H9 (cell line): ENCODE data around the gene LMBRD2. TPM values are rescaled to one million over a fixed set of nuclear protein-coding genes. Genes with fewer than 3 reads are reported as not detected.

ENCODE experiments used
- DNase-seq: peaks from one replicate; pipeline ENCODE4 v3.0.0-alpha.2; 2017
- H2AFZ ChIP-seq: one replicate; pipeline ENCODE4 v1.6.1; 2013; ENCODE audit warnings: mild to moderate bottlenecking, low read length, control low read depth, moderate library complexity
- H2AK5ac ChIP-seq: 2 replicates; pipeline ENCODE4 v1.6.1; 2013; ENCODE audit warnings: low read length, control low read depth, mixed read lengths; ENCODE audit not compliant: insufficient read length
- H2BK120ac ChIP-seq: one replicate; pipeline ENCODE4 v1.6.1; 2013; ENCODE audit warnings: low read depth, mild to moderate bottlenecking, low read length, control low read depth, inconsistent platforms; ENCODE audit not compliant: poor library complexity, severe bottlenecking
- H2BK12ac ChIP-seq: 2 replicates; pipeline ENCODE4 v1.6.1; 2013; ENCODE audit warnings: low read length, control low read depth, mixed read lengths, low read depth; ENCODE audit not compliant: insufficient read length
- H2BK15ac ChIP-seq: 2 replicates; pipeline ENCODE4 v1.6.1; 2013; ENCODE audit warnings: low read depth, low read length, control low read depth
- H2BK20ac ChIP-seq: one replicate; pipeline ENCODE4 v1.6.1; 2013; ENCODE audit warnings: low read depth, mild to moderate bottlenecking, low read length, control low read depth, inconsistent platforms; ENCODE audit not compliant: poor library complexity, severe bottlenecking
- H2BK5ac ChIP-seq: 2 replicates; pipeline ENCODE4 v1.6.1; 2013; ENCODE audit warnings: low read length, control low read depth, mixed read lengths; ENCODE audit not compliant: insufficient read length
- H3K14ac ChIP-seq: 2 replicates; pipeline ENCODE4 v1.6.1; 2013; ENCODE audit warnings: low read length, control low read depth; ENCODE audit not compliant: insufficient read depth
- H3K18ac ChIP-seq: 2 replicates; pipeline ENCODE4 v1.6.1; 2013; ENCODE audit warnings: low read depth, mild to moderate bottlenecking, mixed read lengths, low read length, control low read depth; ENCODE audit not compliant: insufficient read length
- H3K23ac ChIP-seq: 2 replicates; pipeline ENCODE4 v1.6.1; 2013; ENCODE audit warnings: low read length, control low read depth, mixed read lengths, low read depth; ENCODE audit not compliant: insufficient read length
- H3K23me2 ChIP-seq: 2 replicates; pipeline ENCODE4 v1.6.1; 2013; ENCODE audit warnings: low read depth, mild to moderate bottlenecking, mixed read lengths, low read length, control low read depth; ENCODE audit not compliant: insufficient read length, poor library complexity, severe bottlenecking
- H3K27ac ChIP-seq: 2 replicates; pipeline ENCODE4 v1.5.1; 2013; ENCODE audit warnings: low read length, control low read depth, mixed read lengths, low read depth; ENCODE audit not compliant: insufficient read length
- H3K27me3 ChIP-seq: 2 replicates; pipeline ENCODE4 v1.6.1; 2013; ENCODE audit warnings: low read length, control low read depth, inconsistent platforms; ENCODE audit not compliant: insufficient read depth
- H3K4ac ChIP-seq: 2 replicates; pipeline ENCODE4 v1.6.1; 2013; ENCODE audit warnings: low read depth, mild to moderate bottlenecking, control low read depth, inconsistent platforms, low read length, moderate library complexity
- H3K4me1 ChIP-seq: 2 replicates; pipeline ENCODE4 v1.6.1; 2013; ENCODE audit warnings: low read length, control low read depth, inconsistent platforms; ENCODE audit not compliant: insufficient read depth
- H3K4me2 ChIP-seq: 2 replicates; pipeline ENCODE4 v1.6.1; 2013; ENCODE audit warnings: low read length, control low read depth, mixed read lengths; ENCODE audit not compliant: insufficient read length, insufficient read depth
- H3K56ac ChIP-seq: 2 replicates; pipeline ENCODE4 v1.6.1; 2013; ENCODE audit warnings: low read depth, mild to moderate bottlenecking, mixed read lengths, low read length, control low read depth; ENCODE audit not compliant: insufficient read length
- H3K79me1 ChIP-seq: 2 replicates; pipeline ENCODE4 v1.6.1; 2013; ENCODE audit warnings: low read depth, mild to moderate bottlenecking, moderate library complexity, low read length, control low read depth, inconsistent platforms; ENCODE audit not compliant: insufficient read depth, poor library complexity, severe bottlenecking
- H3K79me2 ChIP-seq: 2 replicates; pipeline ENCODE4 v1.6.1; 2013; ENCODE audit warnings: low read length, control low read depth, inconsistent platforms; ENCODE audit not compliant: insufficient read depth
- H3K9ac ChIP-seq: 2 replicates; pipeline ENCODE4 v1.6.1; 2013; ENCODE audit warnings: low read length, control low read depth, mixed read lengths; ENCODE audit not compliant: insufficient read length; ENCODE audit errors: extremely low read depth
- H3K9me3 ChIP-seq: one replicate; pipeline ENCODE4 v1.6.1; 2013; ENCODE audit warnings: low read depth, low read length, inconsistent platforms; ENCODE audit not compliant: control insufficient read depth
- H3T11ph ChIP-seq: one replicate; pipeline ENCODE4 v1.6.1; 2013; ENCODE audit warnings: mild to moderate bottlenecking, low read length, control low read depth, inconsistent platforms
- H4K20me1 ChIP-seq: one replicate; pipeline ENCODE4 v1.6.1; 2013; ENCODE audit not compliant: control insufficient read depth, insufficient read length, insufficient read depth
- H4K5ac ChIP-seq: 2 replicates; pipeline ENCODE4 v1.6.1; 2013; ENCODE audit warnings: low read depth, mild to moderate bottlenecking, mixed read lengths, low read length, control low read depth; ENCODE audit not compliant: insufficient read length
- H4K8ac ChIP-seq: replicated peaks from 2 replicates; pipeline ENCODE4 v1.6.1; 2013; ENCODE audit warnings: low read length, control low read depth, mixed read lengths, low read depth; ENCODE audit not compliant: insufficient read length
- H4K91ac ChIP-seq: 2 replicates; pipeline ENCODE4 v1.6.1; 2013; ENCODE audit warnings: low read depth, mild to moderate bottlenecking, moderate library complexity, mixed read lengths, low read length, control low read depth; ENCODE audit not compliant: insufficient read length
- H3K27ac Mint-ChIP-seq, 3 experiments: 2 replicates in 2 of 3; 3 replicates in 1 of 3; pipeline ENCODE4 v1.8.0; 2020 to 2021; ENCODE audit warnings: mixed read lengths in 3 of 3, mild to moderate bottlenecking in 1 of 3, moderate library complexity in 1 of 3
- H3K27me3 Mint-ChIP-seq: 2 replicates; pipeline ENCODE4 v1.8.0; 2021; ENCODE audit warnings: low read depth, mild to moderate bottlenecking, moderate library complexity, mixed read lengths
- H3K36me3 Mint-ChIP-seq, 3 experiments: 2 replicates in 2 of 3; 3 replicates in 1 of 3; pipeline ENCODE4 v1.8.0; 2020 to 2021; ENCODE audit warnings: low read depth in 3 of 3, mixed read lengths in 3 of 3; ENCODE audit not compliant: insufficient read depth in 1 of 3
- H3K4me1 Mint-ChIP-seq, 2 experiments: 2 replicates each; pipeline ENCODE4 v1.8.0; 2020; ENCODE audit warnings: mixed read lengths in 2 of 2
- H3K4me3 Mint-ChIP-seq, 2 experiments: 2 replicates in 1 of 2; 3 replicates in 1 of 2; pipeline ENCODE4 v1.8.0; 2020 to 2021; ENCODE audit warnings: mild to moderate bottlenecking in 2 of 2, mixed read lengths in 2 of 2, moderate library complexity in 1 of 2
- H3K9me3 Mint-ChIP-seq, 2 experiments: 2 replicates in 1 of 2; 3 replicates in 1 of 2; pipeline ENCODE4 v1.8.0; 2020; ENCODE audit warnings: mild to moderate bottlenecking in 2 of 2, mixed read lengths in 2 of 2, moderate library complexity in 1 of 2
- WGBS: extraction: QIAGEN DNeasy Blood & Tissue Kit; methylation state at CpG from one replicate; pipeline ENCODE4 v1.1.7; 2013; ENCODE audit warnings: missing lambda C conversion rate, low lambda C conversion rate, mixed read lengths; ENCODE audit not compliant: insufficient read length; ENCODE audit errors: extremely low coverage; 5-methylcytosine and 5-hydroxymethylcytosine counted together
- total RNA-seq: library from RNA; stranded (reverse); gene quantifications from 2 replicates; pipeline ENCODE4 v1.2.1, GENCODE V29; 2021
- TF ChIP-seq, protein P1 (sequence below): fragments of 200-600 bp; sonication (generic); conservative IDR thresholded peaks from 3 replicates; pipeline ENCODE4 v1.8.0; 2021; ENCODE audit warnings: antibody characterized with exemption, mild to moderate bottlenecking

LMBRD2 gene
- total RNA-seq, 1 experiment from 2014 or later: 5.3 TPM

DNA sequence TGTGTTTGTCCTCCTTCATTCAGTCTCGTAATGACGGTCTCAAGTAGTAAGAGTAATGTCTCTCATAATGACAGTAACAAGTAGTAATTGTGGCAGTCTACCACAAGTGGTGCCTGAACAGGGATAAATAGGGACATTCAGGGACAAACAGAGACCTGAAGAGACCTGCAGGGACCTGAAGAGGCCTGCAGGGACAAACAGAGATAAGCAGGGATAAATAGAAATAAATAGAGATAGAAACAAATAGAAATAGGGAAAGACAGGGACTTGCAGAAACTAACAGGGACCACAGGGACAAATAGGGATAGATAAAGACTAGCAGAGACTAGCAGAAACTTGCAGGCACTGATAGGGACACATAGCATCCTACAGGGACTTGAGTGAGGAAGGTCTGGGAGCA, 92.9 kb downstream of the LMBRD2 start:
- no peaks in the 10 kb centered on the region for H3K4me1 Mint-ChIP-seq
- H3K23ac ChIP-seq: no peak overlapping the region
- no peak overlapping the region for H2AK5ac ChIP-seq
- TF ChIP-seq, protein P1, sequence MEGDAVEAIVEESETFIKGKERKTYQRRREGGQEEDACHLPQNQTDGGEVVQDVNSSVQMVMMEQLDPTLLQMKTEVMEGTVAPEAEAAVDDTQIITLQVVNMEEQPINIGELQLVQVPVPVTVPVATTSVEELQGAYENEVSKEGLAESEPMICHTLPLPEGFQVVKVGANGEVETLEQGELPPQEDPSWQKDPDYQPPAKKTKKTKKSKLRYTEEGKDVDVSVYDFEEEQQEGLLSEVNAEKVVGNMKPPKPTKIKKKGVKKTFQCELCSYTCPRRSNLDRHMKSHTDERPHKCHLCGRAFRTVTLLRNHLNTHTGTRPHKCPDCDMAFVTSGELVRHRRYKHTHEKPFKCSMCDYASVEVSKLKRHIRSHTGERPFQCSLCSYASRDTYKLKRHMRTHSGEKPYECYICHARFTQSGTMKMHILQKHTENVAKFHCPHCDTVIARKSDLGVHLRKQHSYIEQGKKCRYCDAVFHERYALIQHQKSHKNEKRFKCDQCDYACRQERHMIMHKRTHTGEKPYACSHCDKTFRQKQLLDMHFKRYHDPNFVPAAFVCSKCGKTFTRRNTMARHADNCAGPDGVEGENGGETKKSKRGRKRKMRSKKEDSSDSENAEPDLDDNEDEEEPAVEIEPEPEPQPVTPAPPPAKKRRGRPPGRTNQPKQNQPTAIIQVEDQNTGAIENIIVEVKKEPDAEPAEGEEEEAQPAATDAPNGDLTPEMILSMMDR: no peak
- H3K9ac ChIP-seq: no peak overlapping the region
- H4K8ac ChIP-seq: no peak overlapping the region
- H2BK5ac ChIP-seq: no peak overlapping the region
- H3K18ac ChIP-seq: no peak overlapping the region
- H3K9me3 Mint-ChIP-seq: peaks cover 0 to 2% of the 10 kb centered on the region in 2 experiments; a peak in 2 of 5 replicates
- no peak overlapping the region for H3K4me2 ChIP-seq
- no peaks in the 10 kb centered on the region for H3K79me1 ChIP-seq
- no peak overlapping the region for H3K14ac ChIP-seq
- no peaks in the 10 kb centered on the region for H3K9me3 ChIP-seq
- no peaks in the 10 kb centered on the region for H3K27me3 Mint-ChIP-seq
- H4K20me1 ChIP-seq: no peaks in the 10 kb centered on the region
- H3K4ac ChIP-seq: no peak overlapping the region
- no peaks in the 10 kb centered on the region for H3K4me1 ChIP-seq
- no peaks in the 10 kb centered on the region for H3K27me3 ChIP-seq
- no peaks in the 10 kb centered on the region for H3K79me2 ChIP-seq
- no peak overlapping the region for H4K91ac ChIP-seq
- no peak overlapping the region for H2BK12ac ChIP-seq
- no peak overlapping the region for H3K27ac ChIP-seq
- no peak overlapping the region for H3K27ac Mint-ChIP-seq
- H4K5ac ChIP-seq: no peak overlapping the region
- no peak overlapping the region for H3K4me3 Mint-ChIP-seq
- H3K56ac ChIP-seq: no peak overlapping the region
- no peaks in the 10 kb centered on the region for H3K23me2 ChIP-seq
- no peak overlapping the region for H2AFZ ChIP-seq
- WGBS: no CpG with 5 or more reads among the region's 2 CpGs
- no peak overlapping the region for H2BK20ac ChIP-seq
- no peak overlapping the region for H2BK15ac ChIP-seq
- DNase-seq: no peak
- H3T11ph ChIP-seq: no peak overlapping the region
- no peak overlapping the region for H2BK120ac ChIP-seq
- H3K36me3 Mint-ChIP-seq: peaks cover 9 to 15% (median 15%) of the 10 kb centered on the region in 3 experiments; a peak in 5 of 7 replicates
